ENCODE measurements around the gene HTRA3. TPM values are rescaled to one million over a fixed set of nuclear protein-coding genes. Genes with fewer than 3 reads are reported as not detected.

HTRA3 gene
- total and polyA plus RNA-seq, 2 of the 8 experiments (the other 6 are each of a cell fraction or from before 2014, with no cell fraction given): 3.2 to 5.8 TPM

GRCh38 chr4:8303485-8304281 is 34.1 kb downstream of the HTRA3 start:
- Histone ChIP-seq H3K14ac (ENCODE audit: insufficient read length) (no peak overlapping the region), H3K23ac (ENCODE audit: insufficient read length) (no peak overlapping the region), H2AFZ (ENCODE audit: low read length) (no peak overlapping the region), H3K9ac (replicated peaks in 1 of 4; ENCODE audit: extremely low read depth in 1 of 4, low read depth in 3 of 4, low read length in 3 of 4) (no peak overlapping the region), H4K5ac (ENCODE audit: insufficient read length, low read depth, low read length) (no peak overlapping the region), H2BK15ac (ENCODE audit: low read length) (peak overlapping the region; percentile 95; the same call in 1 of the 2 replicates), H2BK20ac (ENCODE audit: low read length) (no peak overlapping the region), H3K4ac (replicated peaks; ENCODE audit: insufficient read length, low read depth, low read length) (no peak overlapping the region), H3K56ac (replicated peaks; ENCODE audit: insufficient read length, low read depth, low read length) (no peak overlapping the region), H3K27me3 (replicated peaks in 1 of 4; ENCODE audit: control insufficient read depth in 3 of 4, extremely low read depth in 1 of 4, insufficient read depth in 3 of 4, low read length in 3 of 4) (peaks cover 0 to 4% (median 0%) of the 10 kb centered on the region in 4 experiments; a peak in 2 of 7 replicates), H3K4me2 (ENCODE audit: insufficient read depth in 1 of 2, low read depth in 2 of 2, low read length in 2 of 2) (no peak overlapping the region), H3K27ac (ENCODE audit: low read depth, low read length) (no peak overlapping the region; the same call in 1 of the 2 replicates), H3K4me1 (replicated peaks in 1 of 4; ENCODE audit: control insufficient read depth in 3 of 4, insufficient read depth in 4 of 4, low read length in 3 of 4) (peaks cover 0 to 9% (median 6%) of the 10 kb centered on the region in 4 experiments; a peak in 4 of 7 replicates), H3K36me3 (ENCODE audit: control insufficient read depth in 2 of 4, insufficient read depth in 4 of 4, low read length in 3 of 4) (no peaks in the 10 kb centered on the region), H3K18ac (ENCODE audit: extremely low read depth, low read length) (no peak overlapping the region), H2AK5ac (ENCODE audit: low read depth, low read length) (peak overlapping the region; percentile 88; the same call in 1 of the 2 replicates), H2BK12ac (ENCODE audit: low read depth, low read length) (0 out of 2 replicates have a peak overlapping the region, but pooled peaks have one; percentile 52), H3K23me2 (ENCODE audit: low read depth, low read length) (peaks cover 2% of the 10 kb centered on the region; the same call in 1 of the 2 replicates), H3K4me3 (ENCODE audit: extremely low read depth in 1 of 4, insufficient read depth in 2 of 4, low read depth in 3 of 4, low read length in 4 of 4) (no peak overlapping the region), H4K8ac (ENCODE audit: extremely low read depth, insufficient read depth, low read length) (no peak overlapping the region), H2BK120ac (replicated peaks; ENCODE audit: low read depth, low read length) (no peak overlapping the region), H3K79me2 (ENCODE audit: control insufficient read depth in 1 of 2, insufficient read depth in 2 of 2, low read length in 2 of 2) (no peaks in the 10 kb centered on the region), H3K79me1 (ENCODE audit: low read depth, low read length) (no peaks in the 10 kb centered on the region), H4K91ac (replicated peaks; ENCODE audit: insufficient read length, low read length) (no peak overlapping the region), H2BK5ac (ENCODE audit: low read depth, low read length) (no peak overlapping the region), H4K20me1 (replicated peaks in 1 of 2; ENCODE audit: control insufficient read depth in 1 of 2, insufficient read depth in 2 of 2, low read length in 2 of 2) (no peaks in the 10 kb centered on the region), H3K9me3 (ENCODE audit: insufficient read depth in 2 of 2, low read depth in 1 of 2, low read length in 1 of 2) (no peaks in the 10 kb centered on the region)
- whole genome bisulfite sequencing, 2 experiments (ENCODE audit: extremely low coverage in 1 of 2, insufficient coverage in 1 of 2, insufficient read length in 1 of 2, insufficient replicate concordance in 2 of 2, low coverage in 1 of 2, low lambda C conversion rate in 2 of 2, missing lambda C conversion rate in 1 of 2): 93 to 100% methylated on average over 1 to 13 of the region's 13 CpGs
- ChIA-PET POLR2A (ENCODE audit: partially characterized antibody) (no interaction called here), CTCF (ENCODE audit: partially characterized antibody) (interaction anchor here (0.9 to 4.5 kb wide), 5 partner anchors 8 to 100 kb away, joined by 3 to 25 read pairs (median 7); no protein-coding TSS in a partner anchor)
- FAIRE-seq (peak; percentile 24), DNase-seq (ENCODE audit: low read depth in 1 of 2, low spot score in 2 of 2) (peak in 1 of 2 experiments; percentile 32)
- no peak for TF ChIP-seq CBX8 (IDR thresholded peaks at IDR 0.05; ENCODE audit: borderline replicate concordance, low read depth, low read length)
- no peak for TF ChIP-seq JUN (IDR thresholded peaks at IDR 0.05; ENCODE audit: low read depth, low read length)
- TF ChIP-seq BACH1 (IDR thresholded peaks at IDR 0.05; ENCODE audit: low read length): peak; percentile 100
- TF ChIP-seq HDAC6 (IDR thresholded peaks at IDR 0.05; ENCODE audit: low read depth, low read length): no peak
- TF ChIP-seq ASH2L (IDR thresholded peaks at IDR 0.05; ENCODE audit: low read length): no peak
- no peak for TF ChIP-seq SP4 (IDR thresholded peaks at IDR 0.05; ENCODE audit: low read length)
- TF ChIP-seq SIN3A (conservative IDR thresholded peaks at IDR 0.05 in 1 of 2, IDR thresholded peaks at IDR 0.05 in 1 of 2; ENCODE audit: low read depth in 1 of 2, low read length in 2 of 2): no peak
- TF ChIP-seq TBP (IDR thresholded peaks at IDR 0.05; ENCODE audit: low read depth, low read length): no peak
- no peak for TF ChIP-seq TAF1 (IDR thresholded peaks at IDR 0.05; ENCODE audit: low read depth, low read length)
- TF ChIP-seq POU5F1 (IDR thresholded peaks at IDR 0.05; ENCODE audit: low read depth, low read length): no peak
- TF ChIP-seq PHF8 (conservative IDR thresholded peaks at IDR 0.05; ENCODE audit: low read depth, low read length): no peak
- TF ChIP-seq MAFK (IDR thresholded peaks at IDR 0.05; ENCODE audit: low read depth, low read length): peak; percentile 99

Data from H1 (cell line).